Measurements from ENCODE around the gene ETV2. TPM values are rescaled to one million over a fixed set of nuclear protein-coding genes. Genes with fewer than 3 reads are reported as not detected.

ETV2 gene
- total RNA-seq, 1 donor from 2014 or later, result 1.1 TPM

DNA sequence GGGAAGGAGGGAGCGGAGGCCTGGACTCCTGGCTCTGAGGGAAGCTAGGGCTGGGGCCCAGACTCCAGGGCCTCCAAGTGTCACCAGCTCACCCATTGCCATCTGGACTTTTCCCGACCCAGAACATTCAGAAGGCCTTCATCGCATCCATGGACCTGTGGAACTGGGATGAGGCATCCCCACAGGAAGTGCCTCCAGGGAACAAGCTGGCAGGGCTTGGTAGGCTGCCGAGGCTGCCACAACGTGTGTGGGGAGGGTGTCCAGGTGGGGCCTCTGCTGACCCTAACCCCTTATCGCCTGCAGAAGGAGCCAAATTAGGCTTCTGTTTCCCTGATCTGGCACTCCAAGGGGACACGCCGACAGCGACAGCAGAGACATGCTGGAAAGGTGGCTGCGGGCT, 767 bp downstream of the ETV2 start:
- Mint-ChIP-seq H3K4me1 (ENCODE audit: unreplicated experiment) (peaks cover 19% of the 10 kb centered on the region), H3K27ac (no peak overlapping the region), H3K9me3 (no peaks in the 10 kb centered on the region), H3K4me3 (peak overlapping the region; percentile 60), H3K27me3 (peaks cover 2% of the 10 kb centered on the region), H3K36me3 (no peaks in the 10 kb centered on the region)
- TF ChIP-seq, protein P1, sequence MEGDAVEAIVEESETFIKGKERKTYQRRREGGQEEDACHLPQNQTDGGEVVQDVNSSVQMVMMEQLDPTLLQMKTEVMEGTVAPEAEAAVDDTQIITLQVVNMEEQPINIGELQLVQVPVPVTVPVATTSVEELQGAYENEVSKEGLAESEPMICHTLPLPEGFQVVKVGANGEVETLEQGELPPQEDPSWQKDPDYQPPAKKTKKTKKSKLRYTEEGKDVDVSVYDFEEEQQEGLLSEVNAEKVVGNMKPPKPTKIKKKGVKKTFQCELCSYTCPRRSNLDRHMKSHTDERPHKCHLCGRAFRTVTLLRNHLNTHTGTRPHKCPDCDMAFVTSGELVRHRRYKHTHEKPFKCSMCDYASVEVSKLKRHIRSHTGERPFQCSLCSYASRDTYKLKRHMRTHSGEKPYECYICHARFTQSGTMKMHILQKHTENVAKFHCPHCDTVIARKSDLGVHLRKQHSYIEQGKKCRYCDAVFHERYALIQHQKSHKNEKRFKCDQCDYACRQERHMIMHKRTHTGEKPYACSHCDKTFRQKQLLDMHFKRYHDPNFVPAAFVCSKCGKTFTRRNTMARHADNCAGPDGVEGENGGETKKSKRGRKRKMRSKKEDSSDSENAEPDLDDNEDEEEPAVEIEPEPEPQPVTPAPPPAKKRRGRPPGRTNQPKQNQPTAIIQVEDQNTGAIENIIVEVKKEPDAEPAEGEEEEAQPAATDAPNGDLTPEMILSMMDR (conservative IDR thresholded peaks at IDR 0.05), result no peak
- DNase-seq (ENCODE audit: extremely low spot score, unreplicated experiment), result no peak

GRCh38 chr19:35642798-35643254, 1.3 kb downstream of the ETV2 start:
- Mint-ChIP-seq H3K27me3 (peaks cover 2% of the 10 kb centered on the region), H3K9me3 (no peaks in the 10 kb centered on the region), H3K4me1 (ENCODE audit: unreplicated experiment) (peaks cover 19% of the 10 kb centered on the region), H3K36me3 (no peaks in the 10 kb centered on the region), H3K4me3 (peak overlapping the region; percentile 90), H3K27ac (no peak overlapping the region)
- TF ChIP-seq, protein P1 (conservative IDR thresholded peaks at IDR 0.05), result no peak
- DNase-seq (ENCODE audit: extremely low spot score, unreplicated experiment), result no peak

- H3K9me3 Mint-ChIP-seq, result no peaks in the 10 kb centered on the region
- peak; percentile 87 for DNase-seq (ENCODE audit: extremely low spot score, unreplicated experiment)
- H3K36me3 Mint-ChIP-seq, result no peaks in the 10 kb centered on the region
- TF ChIP-seq, protein P1 (conservative IDR thresholded peaks at IDR 0.05), result no peak
- peak overlapping the region; percentile 86 for H3K27ac Mint-ChIP-seq
- peak overlapping the region; percentile 90 for H3K4me3 Mint-ChIP-seq
- peaks cover 19% of the 10 kb centered on the region for H3K4me1 Mint-ChIP-seq (ENCODE audit: unreplicated experiment)
- H3K27me3 Mint-ChIP-seq, result peaks cover 2% of the 10 kb centered on the region
Observed at GRCh38 chr19:35643255-35644205, 2.0 kb downstream of the ETV2 start.

- peak overlapping the region; percentile 86 for H3K27ac Mint-ChIP-seq
- H3K9me3 Mint-ChIP-seq, result no peaks in the 10 kb centered on the region
- TF ChIP-seq, protein P1 (conservative IDR thresholded peaks at IDR 0.05), result no peak
- DNase-seq (ENCODE audit: extremely low spot score, unreplicated experiment), result peak; percentile 93
- peaks cover 2% of the 10 kb centered on the region for H3K27me3 Mint-ChIP-seq
- no peaks in the 10 kb centered on the region for H3K36me3 Mint-ChIP-seq
- peaks cover 19% of the 10 kb centered on the region for H3K4me1 Mint-ChIP-seq (ENCODE audit: unreplicated experiment)
- peak overlapping the region; percentile 90 for H3K4me3 Mint-ChIP-seq
Observed at GRCh38 chr19:35644206-35644986, 2.9 kb downstream of the ETV2 start.

GRCh38 chr19:35644987-35645679, 3.6 kb downstream of the ETV2 start:
- no peaks in the 10 kb centered on the region for H3K9me3 Mint-ChIP-seq
- peak overlapping the region; percentile 86 for H3K27ac Mint-ChIP-seq
- H3K27me3 Mint-ChIP-seq, result peaks cover 2% of the 10 kb centered on the region
- peaks cover 19% of the 10 kb centered on the region for H3K4me1 Mint-ChIP-seq (ENCODE audit: unreplicated experiment)
- TF ChIP-seq, protein P1 (conservative IDR thresholded peaks at IDR 0.05), result peak; percentile 33
- peak overlapping the region; percentile 90 for H3K4me3 Mint-ChIP-seq
- no peak for DNase-seq (ENCODE audit: extremely low spot score, unreplicated experiment)
- H3K36me3 Mint-ChIP-seq, result no peaks in the 10 kb centered on the region
